H1 (cell line): ENCODE results near the gene DDN. TPM values are rescaled to one million over a fixed set of nuclear protein-coding genes. Genes with fewer than 3 reads are reported as not detected.

Experiments used
- FOSL1 ChIP-seq: IDR thresholded peaks from 2 replicates; pipeline ENCODE4 v1.6.1; 2011; ENCODE audit warnings: mild to moderate bottlenecking, low read depth, low read length, moderate library complexity; ENCODE audit not compliant: insufficient read depth
- RXRA ChIP-seq: IDR thresholded peaks from 2 replicates; pipeline ENCODE4 v1.6.1; 2011; ENCODE audit warnings: low read depth, mild to moderate bottlenecking, low read length, moderate library complexity; ENCODE audit not compliant: insufficient read depth
- SIN3A ChIP-seq, 2 experiments: IDR thresholded peaks in 1 of 2; conservative IDR thresholded peaks in 1 of 2; 2 replicates each; pipeline ENCODE4 v1.6.1; 2011 to 2012; ENCODE audit warnings: low read length in 2 of 2, improper control_type of control experiment in 1 of 2, low read depth in 1 of 2, mild to moderate bottlenecking in 1 of 2
- SIRT6 ChIP-seq: IDR thresholded peaks from one replicate; pipeline ENCODE4 v1.7.1; 2012; ENCODE audit warnings: low read length, inconsistent platforms
- USF2 ChIP-seq: IDR thresholded peaks from 2 replicates; pipeline ENCODE4 v1.6.1; 2011; ENCODE audit warnings: low read length, improper control_type of control experiment
- YY1 ChIP-seq: IDR thresholded peaks from 2 replicates; pipeline ENCODE4 v1.6.1; 2011; ENCODE audit warnings: low read depth, mild to moderate bottlenecking, low read length
- polyA plus RNA-seq, 7 experiments: library from polyadenylated mRNA; depleted of rRNA in 3 of 7; stranded (reverse) in 5 of 7; unstranded in 2 of 7; fragments of >200 nt in 5 of 7; fragments of 200-250 nt in 2 of 7; gene quantifications; 1 replicate in 5 of 7; 2 replicates in 1 of 7; 4 replicates in 1 of 7; pipeline versions ENCODE4 v1.2.1 to v1.2.3, GENCODE V29; 2011 to 2013; ENCODE audit warnings: missing spikeins in 2 of 7, mixed read lengths in 2 of 7
- total RNA-seq: library from RNA; stranded (reverse); fragmentation: NEBNext Ultra II Directional; extraction: Animal tissue kit (Norgen Biotek cat#: 25700); gene quantifications from 2 replicates; pipeline ENCODE4 v1.2.1, GENCODE V29; 2021

DDN gene
- total and polyA plus RNA-seq, 2 of the 8 experiments (the other 6 are each of a cell fraction or from before 2014, with no cell fraction given): 0.14 to 0.30 TPM

- no peak for TF ChIP-seq USF2
- no peak for TF ChIP-seq SIN3A (conservative IDR thresholded peaks at IDR 0.05 in 1 of 2, IDR thresholded peaks at IDR 0.05 in 1 of 2; ENCODE audit: low read depth in 1 of 2, low read length in 2 of 2)
- TF ChIP-seq RXRA: no peak
- TF ChIP-seq FOSL1: no peak
- TF ChIP-seq YY1: no peak
- TF ChIP-seq SIRT6: no peak
Observed at GRCh38 chr12:49034286-49034622, 35.1 kb upstream of the DDN start (continued).
